ENCODE data around the gene MIOX. TPM values are rescaled to one million over a fixed set of nuclear protein-coding genes. Genes with fewer than 3 reads are reported as not detected.

The MIOX gene
- total and polyA plus RNA-seq, 2 of the 13 experiments (the other 11 are each of a cell fraction or from before 2014, with no cell fraction given) = 1.5 to 2.9 TPM

DNA sequence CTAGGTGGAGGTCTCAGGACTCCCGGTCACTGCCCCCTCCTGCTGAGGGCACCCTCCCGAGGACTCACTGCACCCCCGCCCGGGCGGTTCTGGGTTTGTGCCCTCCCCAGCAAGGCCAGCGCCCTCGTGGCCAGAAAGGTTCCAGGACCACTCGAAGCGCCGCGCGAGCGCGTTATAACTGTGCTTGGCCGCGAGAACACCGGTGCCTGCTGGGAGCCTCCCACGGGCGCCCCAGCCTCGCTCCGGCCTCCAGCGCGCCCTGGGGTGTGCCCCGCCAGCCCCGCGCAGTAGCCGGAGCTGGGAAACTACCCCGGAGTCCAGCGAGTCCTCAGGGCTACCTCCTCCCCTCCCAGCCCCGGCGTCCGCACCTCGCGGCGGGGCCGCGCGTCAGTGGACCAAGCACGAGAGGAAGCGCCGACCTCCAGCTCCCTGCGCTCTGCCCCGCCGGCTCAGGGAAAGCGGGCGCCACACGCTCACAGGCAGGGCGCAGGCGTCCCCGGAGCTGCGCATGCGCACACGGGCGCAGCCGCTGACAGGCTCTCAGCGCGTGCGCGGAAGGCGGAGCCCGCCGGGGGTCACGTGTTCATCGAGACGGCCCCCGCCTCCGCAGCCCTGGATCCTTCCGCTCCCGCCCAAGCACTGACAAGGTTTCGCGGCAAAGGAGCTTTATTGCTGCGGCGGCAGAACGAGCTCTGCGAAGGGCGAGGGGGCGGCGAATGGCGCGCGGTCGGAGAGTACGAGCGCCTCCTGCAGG is 38.6 kb downstream of the MIOX start, which contains the start of gene SCO2 (continued):
- TF ChIP-seq RFXAP (CRISPR knock-in tag; IDR thresholded peaks at IDR 0.05; ENCODE audit: borderline replicate concordance) (0 out of 2 replicates have a peak, but pooled peaks have one; percentile 14), SYNCRIP (IDR thresholded peaks at IDR 0.05; ENCODE audit: insufficient read depth, low read depth, low read length) (no peak), NCOA2 (CRISPR knock-in tag; IDR thresholded peaks at IDR 0.05) (no peak; the same call in 1 of the 2 replicates), ZNF670 (CRISPR knock-in tag; IDR thresholded peaks at IDR 0.05; ENCODE audit: borderline replicate concordance) (no peak), JUND (CRISPR knock-in tag; IDR thresholded peaks at IDR 0.05) (no peak), ZNF282 (IDR thresholded peaks at IDR 0.05; ENCODE audit: partially characterized antibody) (no peak), THAP11 (CRISPR knock-in tag; IDR thresholded peaks at IDR 0.05) (peak; percentile 74), ZNF615 (CRISPR knock-in tag; IDR thresholded peaks at IDR 0.05; ENCODE audit: borderline replicate concordance) (no peak), ZC3H13 (CRISPR knock-in tag; IDR thresholded peaks at IDR 0.05) (peak; percentile 99), ZNF775 (CRISPR knock-in tag; IDR thresholded peaks at IDR 0.05; ENCODE audit: borderline replicate concordance) (no peak; the same call in 1 of the 2 replicates), ZNF839 (CRISPR knock-in tag; IDR thresholded peaks at IDR 0.05; ENCODE audit: borderline replicate concordance) (peak; percentile 93), SRSF1 (optimal IDR thresholded peaks at IDR 0.05; ENCODE audit: low read depth, low read length) (peak; percentile 8), CREM (IDR thresholded peaks at IDR 0.05) (no peak), CREM (CRISPR knock-in tag; IDR thresholded peaks at IDR 0.05) (no peak)
- TF ChIP-seq, protein P1, sequence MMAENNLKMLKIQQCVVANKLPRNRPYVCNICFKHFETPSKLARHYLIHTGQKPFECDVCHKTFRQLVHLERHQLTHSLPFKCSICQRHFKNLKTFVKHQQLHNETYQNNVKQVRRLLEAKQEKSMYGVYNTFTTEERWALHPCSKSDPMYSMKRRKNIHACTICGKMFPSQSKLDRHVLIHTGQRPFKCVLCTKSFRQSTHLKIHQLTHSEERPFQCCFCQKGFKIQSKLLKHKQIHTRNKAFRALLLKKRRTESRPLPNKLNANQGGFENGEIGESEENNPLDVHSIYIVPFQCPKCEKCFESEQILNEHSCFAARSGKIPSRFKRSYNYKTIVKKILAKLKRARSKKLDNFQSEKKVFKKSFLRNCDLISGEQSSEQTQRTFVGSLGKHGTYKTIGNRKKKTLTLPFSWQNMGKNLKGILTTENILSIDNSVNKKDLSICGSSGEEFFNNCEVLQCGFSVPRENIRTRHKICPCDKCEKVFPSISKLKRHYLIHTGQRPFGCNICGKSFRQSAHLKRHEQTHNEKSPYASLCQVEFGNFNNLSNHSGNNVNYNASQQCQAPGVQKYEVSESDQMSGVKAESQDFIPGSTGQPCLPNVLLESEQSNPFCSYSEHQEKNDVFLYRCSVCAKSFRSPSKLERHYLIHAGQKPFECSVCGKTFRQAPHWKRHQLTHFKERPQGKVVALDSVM (CRISPR knock-in tag; IDR thresholded peaks at IDR 0.05) = peak; percentile 87
- TF ChIP-seq, protein P2, sequence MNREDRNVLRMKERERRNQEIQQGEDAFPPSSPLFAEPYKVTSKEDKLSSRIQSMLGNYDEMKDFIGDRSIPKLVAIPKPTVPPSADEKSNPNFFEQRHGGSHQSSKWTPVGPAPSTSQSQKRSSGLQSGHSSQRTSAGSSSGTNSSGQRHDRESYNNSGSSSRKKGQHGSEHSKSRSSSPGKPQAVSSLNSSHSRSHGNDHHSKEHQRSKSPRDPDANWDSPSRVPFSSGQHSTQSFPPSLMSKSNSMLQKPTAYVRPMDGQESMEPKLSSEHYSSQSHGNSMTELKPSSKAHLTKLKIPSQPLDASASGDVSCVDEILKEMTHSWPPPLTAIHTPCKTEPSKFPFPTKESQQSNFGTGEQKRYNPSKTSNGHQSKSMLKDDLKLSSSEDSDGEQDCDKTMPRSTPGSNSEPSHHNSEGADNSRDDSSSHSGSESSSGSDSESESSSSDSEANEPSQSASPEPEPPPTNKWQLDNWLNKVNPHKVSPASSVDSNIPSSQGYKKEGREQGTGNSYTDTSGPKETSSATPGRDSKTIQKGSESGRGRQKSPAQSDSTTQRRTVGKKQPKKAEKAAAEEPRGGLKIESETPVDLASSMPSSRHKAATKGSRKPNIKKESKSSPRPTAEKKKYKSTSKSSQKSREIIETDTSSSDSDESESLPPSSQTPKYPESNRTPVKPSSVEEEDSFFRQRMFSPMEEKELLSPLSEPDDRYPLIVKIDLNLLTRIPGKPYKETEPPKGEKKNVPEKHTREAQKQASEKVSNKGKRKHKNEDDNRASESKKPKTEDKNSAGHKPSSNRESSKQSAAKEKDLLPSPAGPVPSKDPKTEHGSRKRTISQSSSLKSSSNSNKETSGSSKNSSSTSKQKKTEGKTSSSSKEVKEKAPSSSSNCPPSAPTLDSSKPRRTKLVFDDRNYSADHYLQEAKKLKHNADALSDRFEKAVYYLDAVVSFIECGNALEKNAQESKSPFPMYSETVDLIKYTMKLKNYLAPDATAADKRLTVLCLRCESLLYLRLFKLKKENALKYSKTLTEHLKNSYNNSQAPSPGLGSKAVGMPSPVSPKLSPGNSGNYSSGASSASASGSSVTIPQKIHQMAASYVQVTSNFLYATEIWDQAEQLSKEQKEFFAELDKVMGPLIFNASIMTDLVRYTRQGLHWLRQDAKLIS (CRISPR knock-in tag; IDR thresholded peaks at IDR 0.05) = 0 out of 2 replicates have a peak, but pooled peaks have one; percentile 9
- TF ChIP-seq, protein P3, sequence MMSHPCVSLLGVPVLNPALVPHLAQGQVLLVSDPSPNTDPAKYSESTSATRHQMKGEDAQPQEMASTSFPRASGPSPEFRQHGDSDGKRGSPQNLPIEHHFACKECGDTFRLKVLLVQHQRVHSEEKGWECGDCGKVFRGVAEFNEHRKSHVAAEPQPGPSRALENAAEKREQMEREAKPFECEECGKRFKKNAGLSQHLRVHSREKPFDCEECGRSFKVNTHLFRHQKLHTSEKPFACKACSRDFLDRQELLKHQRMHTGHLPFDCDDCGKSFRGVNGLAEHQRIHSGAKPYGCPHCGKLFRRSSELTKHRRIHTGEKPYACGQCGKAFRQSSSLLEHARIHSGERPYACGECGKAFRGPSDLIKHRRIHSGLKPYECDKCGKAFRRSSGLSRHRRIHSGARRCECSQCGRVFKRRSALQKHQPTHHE (CRISPR knock-in tag; IDR thresholded peaks at IDR 0.05; ENCODE audit: borderline replicate concordance) = no peak; the same call in 1 of the 2 replicates
- TF ChIP-seq, protein P4, sequence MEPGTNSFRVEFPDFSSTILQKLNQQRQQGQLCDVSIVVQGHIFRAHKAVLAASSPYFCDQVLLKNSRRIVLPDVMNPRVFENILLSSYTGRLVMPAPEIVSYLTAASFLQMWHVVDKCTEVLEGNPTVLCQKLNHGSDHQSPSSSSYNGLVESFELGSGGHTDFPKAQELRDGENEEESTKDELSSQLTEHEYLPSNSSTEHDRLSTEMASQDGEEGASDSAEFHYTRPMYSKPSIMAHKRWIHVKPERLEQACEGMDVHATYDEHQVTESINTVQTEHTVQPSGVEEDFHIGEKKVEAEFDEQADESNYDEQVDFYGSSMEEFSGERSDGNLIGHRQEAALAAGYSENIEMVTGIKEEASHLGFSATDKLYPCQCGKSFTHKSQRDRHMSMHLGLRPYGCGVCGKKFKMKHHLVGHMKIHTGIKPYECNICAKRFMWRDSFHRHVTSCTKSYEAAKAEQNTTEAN (CRISPR knock-in tag; conservative IDR thresholded peaks at IDR 0.05) = no peak; the same call in 1 of the 2 replicates
- TF ChIP-seq, protein P5, sequence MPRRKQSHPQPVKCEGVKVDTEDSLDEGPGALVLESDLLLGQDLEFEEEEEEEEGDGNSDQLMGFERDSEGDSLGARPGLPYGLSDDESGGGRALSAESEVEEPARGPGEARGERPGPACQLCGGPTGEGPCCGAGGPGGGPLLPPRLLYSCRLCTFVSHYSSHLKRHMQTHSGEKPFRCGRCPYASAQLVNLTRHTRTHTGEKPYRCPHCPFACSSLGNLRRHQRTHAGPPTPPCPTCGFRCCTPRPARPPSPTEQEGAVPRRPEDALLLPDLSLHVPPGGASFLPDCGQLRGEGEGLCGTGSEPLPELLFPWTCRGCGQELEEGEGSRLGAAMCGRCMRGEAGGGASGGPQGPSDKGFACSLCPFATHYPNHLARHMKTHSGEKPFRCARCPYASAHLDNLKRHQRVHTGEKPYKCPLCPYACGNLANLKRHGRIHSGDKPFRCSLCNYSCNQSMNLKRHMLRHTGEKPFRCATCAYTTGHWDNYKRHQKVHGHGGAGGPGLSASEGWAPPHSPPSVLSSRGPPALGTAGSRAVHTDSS (CRISPR knock-in tag; conservative IDR thresholded peaks at IDR 0.05) = no peak
